ENCODE results near the gene PCDH15. TPM values are rescaled to one million over a fixed set of nuclear protein-coding genes. Genes with fewer than 3 reads are reported as not detected.
"Not testable (repeated sequence)": the region's sequence is repeated elsewhere in the genome, so short reads cannot be mapped to it uniquely, and the experiment has no call there.

PCDH15 gene
- total RNA-seq, 1 experiment from 2014 or later = not detected

DNA sequence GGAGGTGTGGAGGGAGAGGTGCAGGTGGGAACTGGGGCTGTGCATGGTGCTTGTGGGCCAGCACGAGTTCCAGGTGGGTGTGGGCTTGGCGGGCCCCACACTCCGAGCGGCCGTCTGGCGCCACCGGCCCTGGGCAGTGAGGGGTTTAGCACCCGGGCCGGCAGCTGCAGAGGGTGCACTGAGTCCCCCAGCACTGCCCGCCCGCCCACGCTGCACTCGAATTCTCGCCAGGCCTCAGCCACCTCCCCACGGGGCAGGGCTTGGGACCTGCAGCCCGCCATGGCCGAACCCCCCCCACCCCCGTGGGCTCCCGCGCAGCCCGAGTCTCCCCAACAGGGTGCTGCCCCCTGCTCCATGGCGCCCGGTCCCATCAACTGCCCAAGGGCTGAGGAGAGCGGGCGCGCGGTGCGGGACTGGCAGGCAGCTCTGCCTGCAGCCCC, 810.2 kb downstream of the PCDH15 start:
- Histone ChIP-seq H3K4me1 (replicated peaks) (no peaks in the 10 kb centered on the region), H3K4me3 (no peak overlapping the region), H3K36me3 (no peaks in the 10 kb centered on the region), H3K27ac (no peak overlapping the region), H3K9me3 (replicated peaks) (no peaks in the 10 kb centered on the region), H3K27me3 (replicated peaks) (no peaks in the 10 kb centered on the region; the same call in 1 of the 2 replicates)
- DNase-seq (ENCODE audit: low read depth in 1 of 2, low spot score in 2 of 2) = no peak

DNA sequence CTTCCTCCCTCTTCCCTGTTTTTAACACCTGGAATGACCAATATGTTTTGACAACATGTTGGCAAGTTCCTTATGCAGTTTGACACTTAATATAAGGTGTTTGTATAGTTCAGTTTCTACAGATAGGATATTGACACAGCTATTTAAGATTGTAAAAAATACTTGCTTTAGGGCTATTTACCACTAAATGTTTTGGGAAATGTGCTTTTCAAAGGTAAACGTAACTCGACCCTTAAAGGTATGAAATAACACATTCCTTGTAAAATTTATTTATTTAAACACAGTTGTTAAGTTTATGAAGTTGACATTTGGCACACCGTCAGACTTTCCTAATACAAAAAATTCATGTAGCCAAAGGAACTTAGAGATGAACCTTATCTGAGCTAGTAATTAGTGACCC, 817.6 kb downstream of the PCDH15 start:
- no peak for DNase-seq (ENCODE audit: low read depth in 1 of 2, low spot score in 2 of 2)
- peaks cover 3% of the 10 kb centered on the region; the same call in 1 of the 2 replicates for H3K9me3 ChIP-seq (replicated peaks)
- H3K4me3 ChIP-seq = no peak overlapping the region
- H3K27me3 ChIP-seq (replicated peaks) = no peaks in the 10 kb centered on the region
- no peaks in the 10 kb centered on the region for H3K36me3 ChIP-seq
- no peaks in the 10 kb centered on the region for H3K4me1 ChIP-seq (replicated peaks)
- H3K27ac ChIP-seq = no peak overlapping the region

DNA sequence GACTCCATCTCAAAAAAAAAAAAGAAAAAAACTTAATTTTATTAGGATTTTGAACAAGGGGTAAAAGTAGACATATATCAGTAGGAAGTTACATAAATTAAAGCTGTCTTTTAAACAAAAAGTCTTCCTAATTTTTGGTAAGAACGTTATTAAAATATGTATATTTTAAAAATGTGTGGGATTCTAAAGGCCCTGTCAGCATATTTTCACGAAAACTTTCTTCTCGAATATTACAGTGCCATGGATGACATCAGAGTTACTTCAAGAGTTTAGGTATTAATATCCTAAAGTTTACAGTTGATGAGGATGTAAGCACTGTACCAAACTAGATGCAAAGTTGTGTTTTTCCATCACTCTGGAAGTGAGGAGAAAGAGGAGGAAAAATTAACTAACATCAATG, 820.8 kb downstream of the PCDH15 start:
- Histone ChIP-seq H3K4me1 (replicated peaks) (no peaks in the 10 kb centered on the region), H3K27me3 (replicated peaks) (no peaks in the 10 kb centered on the region), H3K9me3 (replicated peaks) (peaks cover 6% of the 10 kb centered on the region), H3K27ac (no peak overlapping the region), H3K4me3 (no peak overlapping the region), H3K36me3 (no peaks in the 10 kb centered on the region)
- no peak for DNase-seq (ENCODE audit: low read depth in 1 of 2, low spot score in 2 of 2)

DNA sequence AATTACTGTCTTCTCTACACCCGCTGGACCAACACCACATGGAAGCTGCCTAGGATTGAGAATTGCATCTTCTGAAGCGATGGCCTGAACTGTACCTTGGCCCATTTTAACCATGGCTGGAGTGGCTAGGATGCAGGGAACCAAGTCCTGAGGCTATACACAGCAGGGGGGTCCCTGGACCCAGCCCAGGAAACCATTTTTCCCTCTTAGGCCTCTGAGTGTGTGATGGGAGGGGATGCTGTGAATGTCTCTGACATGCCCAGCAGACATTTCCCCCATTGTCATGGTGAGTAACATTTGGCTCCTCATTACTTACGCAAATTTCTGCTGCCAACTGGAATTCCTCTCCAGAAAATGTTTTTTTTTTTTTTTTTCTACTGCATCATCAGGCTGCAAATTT, 822.7 kb downstream of the PCDH15 start:
- DNase-seq (ENCODE audit: low read depth in 1 of 2, low spot score in 2 of 2) = no peak
- Histone ChIP-seq H3K9me3 (replicated peaks) (peaks cover 6% of the 10 kb centered on the region), H3K36me3 (no peaks in the 10 kb centered on the region), H3K27me3 (replicated peaks) (no peaks in the 10 kb centered on the region), H3K4me3 (no peak overlapping the region), H3K27ac (no peak overlapping the region), H3K4me1 (replicated peaks) (no peaks in the 10 kb centered on the region)

DNA sequence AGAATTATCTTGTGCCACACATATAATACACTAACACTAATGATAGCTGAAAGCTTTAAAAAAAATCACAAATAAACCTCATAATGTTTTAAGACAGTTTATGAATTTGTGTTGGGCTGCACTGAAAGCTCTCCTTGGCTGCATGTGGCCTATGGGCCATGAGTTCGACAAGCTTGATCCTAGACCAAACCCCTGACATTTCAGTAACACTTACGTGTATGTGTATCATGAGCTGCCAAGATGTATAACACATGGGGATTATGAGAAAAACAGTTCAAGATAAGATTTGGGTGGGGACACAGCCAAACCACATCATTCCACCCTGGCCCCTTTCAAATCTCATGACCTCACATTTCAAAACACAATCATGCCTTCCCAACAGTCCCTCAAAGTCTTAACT, 823.8 kb downstream of the PCDH15 start:
- no peak overlapping the region for H3K4me3 ChIP-seq
- H3K27ac ChIP-seq = no peak overlapping the region
- H3K4me1 ChIP-seq (replicated peaks) = no peaks in the 10 kb centered on the region
- H3K36me3 ChIP-seq = no peaks in the 10 kb centered on the region
- H3K9me3 ChIP-seq (replicated peaks) = peaks cover 6% of the 10 kb centered on the region
- no peak for DNase-seq (ENCODE audit: low read depth in 1 of 2, low spot score in 2 of 2)
- H3K27me3 ChIP-seq (replicated peaks) = no peaks in the 10 kb centered on the region

DNA sequence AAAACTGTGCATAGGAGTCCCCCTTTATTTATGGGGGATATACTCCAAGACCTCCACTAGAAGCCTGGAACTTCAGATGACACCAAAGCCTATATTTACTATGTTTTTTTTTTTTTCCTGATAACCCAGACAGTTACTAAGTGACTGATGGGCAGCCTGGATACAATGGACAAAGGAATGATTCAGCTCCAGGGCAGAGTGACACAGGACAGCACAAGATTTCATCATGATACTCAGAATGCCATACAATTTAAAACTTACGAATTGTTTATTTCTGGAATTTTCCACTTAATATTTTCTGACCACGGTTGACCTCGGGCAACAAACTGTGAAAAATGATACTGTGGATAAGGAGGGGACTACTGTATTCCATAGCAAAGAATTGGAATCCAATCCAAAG, 843.6 kb downstream of the PCDH15 start:
- H3K27ac ChIP-seq = no peak overlapping the region
- DNase-seq (ENCODE audit: low read depth in 1 of 2, low spot score in 2 of 2) = no peak

DNA sequence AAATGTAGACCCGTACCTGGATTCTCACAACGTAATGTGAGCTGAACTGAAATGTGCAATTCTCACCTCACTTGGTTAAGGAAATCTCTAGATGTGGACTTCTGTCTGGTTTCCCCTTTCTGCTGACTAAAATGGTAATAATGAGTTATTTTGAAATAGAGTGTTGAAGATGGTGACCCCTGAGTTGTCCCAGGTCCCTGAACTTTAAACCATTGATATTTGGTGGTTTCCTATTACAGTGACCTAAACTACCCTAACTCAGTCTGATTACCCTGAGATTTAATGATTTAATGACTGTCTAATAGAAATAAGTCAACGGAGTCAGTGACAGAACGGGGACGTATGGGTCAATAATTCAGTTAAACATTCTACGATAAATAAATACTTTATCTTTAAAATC, 845.9 kb downstream of the PCDH15 start:
- no peaks in the 10 kb centered on the region for H3K27me3 ChIP-seq (replicated peaks)
- H3K27ac ChIP-seq = no peak overlapping the region
- no peaks in the 10 kb centered on the region; the same call in 1 of the 2 replicates for H3K9me3 ChIP-seq (replicated peaks)
- no peak overlapping the region for H3K4me3 ChIP-seq
- no peak for DNase-seq (ENCODE audit: low read depth in 1 of 2, low spot score in 2 of 2)
- no peaks in the 10 kb centered on the region for H3K4me1 ChIP-seq (replicated peaks)
- no peaks in the 10 kb centered on the region for H3K36me3 ChIP-seq

More for the DNA sequence above, 843.6 kb downstream of the PCDH15 start:
- no peaks in the 10 kb centered on the region for H3K36me3 ChIP-seq
- H3K27me3 ChIP-seq (replicated peaks) = no peaks in the 10 kb centered on the region
- no peak overlapping the region for H3K4me3 ChIP-seq
- H3K4me1 ChIP-seq (replicated peaks) = no peaks in the 10 kb centered on the region
- H3K9me3 ChIP-seq (replicated peaks) = peaks cover 2% of the 10 kb centered on the region; the same call in 1 of the 2 replicates

DNA sequence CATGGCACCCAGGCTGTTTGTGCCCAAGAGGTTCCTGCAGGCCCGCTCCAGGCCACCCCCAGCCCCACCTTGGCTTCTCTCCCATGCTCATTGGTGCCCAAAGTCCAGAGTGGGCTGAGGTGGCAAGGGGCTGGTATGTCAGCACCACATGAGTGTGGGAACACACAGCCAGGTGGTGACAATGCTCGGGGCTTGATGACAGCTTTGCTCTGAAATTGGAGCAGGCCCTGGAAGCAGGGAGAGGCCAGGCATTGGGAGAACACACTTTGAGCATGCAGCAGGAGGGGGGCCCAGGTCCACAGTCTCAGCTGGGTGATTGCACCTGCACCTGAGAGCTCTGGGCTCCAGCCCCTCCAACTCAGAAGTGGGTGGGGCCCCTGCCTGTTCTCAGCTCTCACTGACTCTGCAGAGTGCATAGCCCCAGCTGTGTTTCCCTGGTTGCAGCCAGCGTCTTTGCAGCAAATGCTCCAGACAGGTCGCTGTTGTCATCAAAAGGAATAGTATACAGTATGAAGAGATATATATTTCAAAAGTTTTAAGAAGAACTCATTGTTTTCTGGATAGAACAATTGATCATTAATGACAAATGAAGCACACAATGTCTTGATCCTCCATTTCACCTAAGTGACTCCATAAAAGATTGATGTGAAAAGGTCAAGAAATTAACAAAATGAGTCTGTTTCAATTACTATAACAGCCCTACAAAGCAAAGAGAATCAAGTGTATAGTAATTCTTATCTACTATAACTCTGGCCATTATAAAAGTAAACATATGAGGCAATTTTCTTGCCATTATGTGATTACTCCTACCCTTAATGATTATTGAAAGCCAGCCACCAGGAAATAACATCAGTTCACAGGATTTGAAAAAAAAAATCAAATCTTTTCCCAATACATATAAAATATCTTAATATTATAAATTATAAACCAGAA, 848.1 kb downstream of the PCDH15 start:
- H3K4me1 ChIP-seq (replicated peaks) = no peaks in the 10 kb centered on the region
- H3K4me3 ChIP-seq = no peak overlapping the region
- H3K9me3 ChIP-seq (replicated peaks) = no peaks in the 10 kb centered on the region; the same call in 1 of the 2 replicates
- H3K27ac ChIP-seq = no peak overlapping the region
- H3K27me3 ChIP-seq (replicated peaks) = no peaks in the 10 kb centered on the region
- no peaks in the 10 kb centered on the region for H3K36me3 ChIP-seq
- DNase-seq (ENCODE audit: low read depth in 1 of 2, low spot score in 2 of 2) = no peak

DNA sequence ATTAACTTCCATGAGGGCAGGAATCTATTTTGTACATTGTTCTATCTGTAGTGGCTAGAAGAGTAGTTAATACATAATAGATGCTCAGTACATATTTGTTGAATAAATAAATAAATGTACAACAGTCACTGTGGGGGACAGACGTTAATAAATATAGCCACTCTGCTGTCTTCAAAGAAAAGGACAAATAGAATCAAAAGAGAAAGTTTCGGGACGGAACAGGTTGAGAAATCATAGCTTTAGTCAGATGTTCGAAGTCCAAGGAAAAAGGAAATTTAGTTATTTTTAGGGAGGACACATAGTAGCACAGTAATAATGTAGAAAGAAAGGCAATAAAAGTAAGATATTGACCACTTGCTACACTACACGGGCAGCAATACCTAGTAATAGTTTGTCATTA, 861.4 kb downstream of the PCDH15 start:
- Histone ChIP-seq H3K36me3 (no peaks in the 10 kb centered on the region), H3K9me3 (replicated peaks) (0 out of 2 replicates have a peak, but pooled peaks cover 8% of the 10 kb centered on the region), H3K4me3 (no peak overlapping the region), H3K27me3 (replicated peaks) (no peaks in the 10 kb centered on the region), H3K4me1 (replicated peaks) (no peaks in the 10 kb centered on the region), H3K27ac (no peak overlapping the region)
- DNase-seq (ENCODE audit: low read depth in 1 of 2, low spot score in 2 of 2) = no peak

DNA sequence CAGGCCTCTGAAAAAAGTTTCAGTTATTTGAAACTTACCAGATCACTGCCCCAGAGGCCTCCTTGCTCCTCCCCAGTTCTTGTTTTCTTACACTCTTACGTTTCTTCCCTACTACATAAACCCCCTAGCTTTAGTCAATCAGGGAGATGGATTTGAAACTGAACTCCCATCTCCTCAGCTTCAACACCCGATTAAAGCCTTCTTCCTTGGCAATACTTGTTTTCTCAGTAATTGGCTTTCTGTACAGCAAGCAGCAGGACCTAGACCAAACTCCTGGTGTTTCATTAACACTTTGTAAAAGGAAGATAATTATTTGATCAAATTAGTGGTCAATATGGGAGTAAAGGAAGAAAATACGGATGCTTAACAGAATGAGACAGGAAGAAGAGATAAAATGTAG, 870.4 kb downstream of the PCDH15 start:
- no peaks in the 10 kb centered on the region for H3K9me3 ChIP-seq (replicated peaks)
- no peaks in the 10 kb centered on the region for H3K4me1 ChIP-seq (replicated peaks)
- DNase-seq (ENCODE audit: low read depth in 1 of 2, low spot score in 2 of 2) = no peak
- no peak overlapping the region for H3K4me3 ChIP-seq
- no peaks in the 10 kb centered on the region for H3K36me3 ChIP-seq
- no peaks in the 10 kb centered on the region for H3K27me3 ChIP-seq (replicated peaks)
- H3K27ac ChIP-seq = no peak overlapping the region

DNA sequence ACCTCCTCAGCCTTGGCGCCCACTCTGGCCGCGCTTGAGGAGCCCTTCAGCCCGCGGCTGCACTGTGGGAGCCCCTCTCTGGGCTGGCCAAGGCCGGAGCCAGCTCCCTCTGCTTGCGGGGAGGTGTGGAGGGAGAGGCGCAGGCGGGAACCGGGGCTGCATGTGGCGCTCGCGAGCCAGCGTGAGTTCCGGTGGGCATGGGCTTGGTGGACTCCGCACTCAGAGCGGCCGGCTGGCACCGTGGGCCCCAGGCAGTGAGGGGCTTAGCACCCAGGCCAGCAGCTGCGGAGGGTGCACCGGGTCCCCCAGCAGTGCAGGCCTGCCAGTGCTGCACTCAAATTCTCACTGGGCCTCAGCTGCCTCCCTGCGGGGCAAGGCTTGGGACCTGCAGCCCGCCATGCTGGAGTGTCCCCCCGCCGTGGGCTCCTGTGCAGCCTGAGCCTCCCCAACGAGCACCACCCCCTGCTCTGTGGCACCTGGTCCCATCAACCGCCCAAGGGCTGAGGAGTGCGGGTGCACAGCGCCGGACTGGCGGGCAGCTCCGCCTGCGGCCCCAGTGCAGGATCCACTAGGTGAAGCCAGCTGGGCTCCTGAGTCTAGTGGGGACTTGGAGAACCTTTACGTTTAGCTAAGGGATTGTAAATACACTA, 876.9 kb downstream of the PCDH15 start:
- DNase-seq (ENCODE audit: low read depth in 1 of 2, low spot score in 2 of 2); H3K4me3 ChIP-seq; H3K9me3 ChIP-seq (replicated peaks); H3K27me3 ChIP-seq (replicated peaks); H3K27ac ChIP-seq; H3K36me3 ChIP-seq; H3K4me1 ChIP-seq (replicated peaks): not testable (repeated sequence)

DNA sequence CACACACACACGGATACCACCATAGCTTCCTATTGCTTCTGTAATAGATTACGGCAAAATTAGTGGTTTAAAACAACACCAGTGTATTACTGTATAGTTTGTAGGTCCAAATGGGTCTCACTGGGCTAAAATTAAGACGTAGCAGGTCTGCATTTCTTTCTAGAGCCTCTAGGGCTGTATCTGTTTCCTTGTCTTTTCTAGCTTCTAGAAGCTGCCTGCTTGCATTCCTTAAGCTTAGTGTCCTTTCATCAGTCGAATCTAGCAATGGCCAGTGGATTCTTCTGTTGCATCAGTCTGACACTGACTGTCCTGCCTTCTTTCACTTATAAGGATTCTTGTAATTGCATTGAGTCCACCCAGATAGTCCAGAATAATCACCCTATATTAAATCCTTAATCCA, 882.3 kb downstream of the PCDH15 start:
- H3K9me3 ChIP-seq (replicated peaks) = no peaks in the 10 kb centered on the region
- no peak for DNase-seq (ENCODE audit: low read depth in 1 of 2, low spot score in 2 of 2)
- H3K27ac ChIP-seq = no peak overlapping the region
- no peaks in the 10 kb centered on the region for H3K4me1 ChIP-seq (replicated peaks)
- H3K36me3 ChIP-seq = no peaks in the 10 kb centered on the region
- H3K4me3 ChIP-seq = no peak overlapping the region
- no peaks in the 10 kb centered on the region for H3K27me3 ChIP-seq (replicated peaks)

DNA sequence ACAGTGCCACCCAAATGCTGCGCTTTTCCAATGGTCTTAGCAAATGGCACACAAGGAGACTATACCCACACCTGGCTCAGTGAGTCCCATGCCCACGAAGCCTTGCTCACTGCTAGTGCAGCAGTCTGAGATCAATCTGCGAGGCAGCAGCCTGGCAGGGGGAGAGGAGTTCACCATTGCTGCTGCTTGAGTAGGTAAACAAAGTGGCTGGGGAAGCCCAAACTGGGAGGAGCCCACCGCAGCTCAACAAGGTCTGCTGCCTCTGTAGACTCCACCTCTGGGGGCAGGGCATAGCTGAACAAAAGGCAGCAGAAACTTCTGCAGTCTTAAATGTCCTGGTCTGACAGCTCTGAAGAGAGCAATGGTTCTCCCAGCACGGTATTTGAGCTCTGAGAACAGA, 891.2 kb downstream of the PCDH15 start:
- Histone ChIP-seq H3K9me3 (replicated peaks) (no peaks in the 10 kb centered on the region; the same call in 1 of the 2 replicates), H3K27ac (no peak overlapping the region)
- no peak for DNase-seq (ENCODE audit: low read depth in 1 of 2, low spot score in 2 of 2)

More for the DNA sequence above, 891.2 kb downstream of the PCDH15 start:
- H3K27me3 ChIP-seq (replicated peaks) = no peaks in the 10 kb centered on the region
- H3K36me3 ChIP-seq = no peaks in the 10 kb centered on the region
- H3K4me3 ChIP-seq = no peak overlapping the region
- no peaks in the 10 kb centered on the region for H3K4me1 ChIP-seq (replicated peaks)

All from SJSA1 (cell line).